Embryonic facial prominence (tissue), 1 donor: ENCODE data around the gene SEC31A.
"Not testable (repeated sequence)": the region's sequence is repeated elsewhere in the genome, so short reads cannot be mapped to it uniquely, and the experiment has no call there.

ENCODE experiments used
- DNase-seq: peaks from one replicate; pipeline ENCODE4 v3.0.0-alpha.2; 2016; ENCODE audit errors: extremely low spot score

Gene SEC31A

GRCh38 chr4:82892467-82892802 lies 1.5 kb upstream of the SEC31A start:
- no peak for DNase-seq

- no peak for DNase-seq
These were observed 934 bp upstream of the SEC31A start for GRCh38 chr4:82891707-82892466.

- DNase-seq, result no peak
These were observed 439 bp downstream of the SEC31A start for GRCh38 chr4:82890528-82890900.

GRCh38 chr4:82889287-82889686 lies 1.7 kb downstream of the SEC31A start:
- no peak for DNase-seq

GRCh38 chr4:82886147-82886942 lies 4.6 kb downstream of the SEC31A start:
- no peak for DNase-seq

GRCh38 chr4:82885410-82885809 lies 5.5 kb downstream of the SEC31A start:
- no peak for DNase-seq

GRCh38 chr4:82868572-82868971 lies 22.4 kb downstream of the SEC31A start:
- DNase-seq, result no peak

- no peak for DNase-seq
These were observed 24.1 kb downstream of the SEC31A start for GRCh38 chr4:82866706-82867385.

GRCh38 chr4:82866033-82866432 lies 24.9 kb downstream of the SEC31A start:
- DNase-seq, result not testable (repeated sequence)

GRCh38 chr4:82865592-82865991 lies 25.4 kb downstream of the SEC31A start:
- no peak for DNase-seq

GRCh38 chr4:82864336-82864979 lies 26.5 kb downstream of the SEC31A start:
- no peak for DNase-seq

- no peak for DNase-seq
These were observed 29.4 kb downstream of the SEC31A start for GRCh38 chr4:82861529-82861928.

GRCh38 chr4:82860487-82860886 lies 30.5 kb downstream of the SEC31A start:
- not testable (repeated sequence) for DNase-seq

GRCh38 chr4:82852751-82853285 lies 38.1 kb downstream of the SEC31A start:
- no peak for DNase-seq

GRCh38 chr4:82851885-82852750 lies 38.8 kb downstream of the SEC31A start:
- no peak for DNase-seq

- DNase-seq, result no peak
These were observed 39.6 kb downstream of the SEC31A start for GRCh38 chr4:82851318-82851717.

- DNase-seq, result no peak
These were observed 40.3 kb downstream of the SEC31A start for GRCh38 chr4:82850684-82851083.

GRCh38 chr4:82848706-82849105 lies 42.2 kb downstream of the SEC31A start:
- no peak for DNase-seq

GRCh38 chr4:82842593-82842992 lies 48.4 kb downstream of the SEC31A start:
- DNase-seq, result no peak

GRCh38 chr4:82839624-82840023 lies 51.3 kb downstream of the SEC31A start:
- DNase-seq, result no peak
